Stimulated activated memory B cell treated with anti-CD40 and anti-IgM and Interleukin-4, amounts not matched to agents 10 μg/mL and 1 μg/mL and 100 μg/mL, for 72 hours (primary cell): ENCODE measurements around the gene TRPV3.

Experiments
- ATAC-seq: fragments of 150-1000 bp; cut with Tn5 transposase; 2 replicates; pipeline ENCODE4 v1.10.0; 2021
- H3K27ac Mint-ChIP-seq: one replicate; pipeline ENCODE4 v1.8.0; 2022; ENCODE audit warnings: mild to moderate bottlenecking, mixed read lengths
- H3K27me3 Mint-ChIP-seq: one replicate; pipeline ENCODE4 v1.8.0; 2022; ENCODE audit warnings: mixed read lengths
- H3K36me3 Mint-ChIP-seq: one replicate; pipeline ENCODE4 v1.8.0; 2022; ENCODE audit warnings: mixed read lengths
- H3K4me1 Mint-ChIP-seq: one replicate; pipeline ENCODE4 v1.8.0; 2022; ENCODE audit warnings: mixed read lengths
- H3K4me3 Mint-ChIP-seq: one replicate; pipeline ENCODE4 v1.8.0; 2022; ENCODE audit warnings: mild to moderate bottlenecking, moderate library complexity, mixed read lengths
- H3K9me3 Mint-ChIP-seq: one replicate; pipeline ENCODE4 v1.8.0; 2022; ENCODE audit warnings: mixed read lengths

The TRPV3 gene

DNA sequence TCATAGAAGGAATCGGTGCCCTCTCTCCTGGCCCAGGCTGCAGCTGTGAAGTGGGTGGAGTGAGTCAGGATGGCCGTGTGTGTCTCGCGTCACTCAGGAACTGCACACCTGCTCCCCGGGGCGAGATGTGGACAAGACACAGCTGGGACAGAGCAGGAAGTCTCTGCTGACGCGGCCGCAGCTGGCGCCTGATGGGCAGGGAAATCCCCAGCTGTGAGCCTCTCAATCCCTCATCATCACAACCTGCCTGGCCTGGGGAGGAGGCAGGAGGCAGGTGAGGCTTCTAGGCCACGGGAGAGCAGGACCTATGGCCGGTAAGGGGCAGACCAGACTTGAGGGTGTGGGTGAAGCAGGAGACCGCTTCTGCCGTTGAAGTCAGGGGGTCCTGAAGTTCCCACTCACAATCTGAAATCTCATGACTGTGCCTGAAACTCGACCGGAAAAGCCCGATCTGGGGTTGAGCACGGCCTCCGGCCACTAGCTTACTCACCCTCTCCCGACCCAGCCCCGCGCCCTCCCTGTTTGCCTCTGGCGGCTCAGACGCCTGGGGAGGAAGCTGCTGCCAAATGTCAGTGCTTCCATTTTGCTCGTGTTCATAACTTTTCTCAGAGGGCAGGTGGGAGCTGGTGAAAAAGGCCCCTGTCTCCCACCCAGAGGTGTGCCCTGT, 1.1 kb upstream of the TRPV3 start:
- peak; percentile 89 for ATAC-seq
- peak overlapping the region; percentile 94 for H3K4me3 Mint-ChIP-seq
- peaks cover 15% of the 10 kb centered on the region for H3K36me3 Mint-ChIP-seq
- H3K27me3 Mint-ChIP-seq = no peaks in the 10 kb centered on the region
- peak overlapping the region; percentile 90 for H3K27ac Mint-ChIP-seq
- H3K4me1 Mint-ChIP-seq = peaks cover 69% of the 10 kb centered on the region
- no peaks in the 10 kb centered on the region for H3K9me3 Mint-ChIP-seq

DNA sequence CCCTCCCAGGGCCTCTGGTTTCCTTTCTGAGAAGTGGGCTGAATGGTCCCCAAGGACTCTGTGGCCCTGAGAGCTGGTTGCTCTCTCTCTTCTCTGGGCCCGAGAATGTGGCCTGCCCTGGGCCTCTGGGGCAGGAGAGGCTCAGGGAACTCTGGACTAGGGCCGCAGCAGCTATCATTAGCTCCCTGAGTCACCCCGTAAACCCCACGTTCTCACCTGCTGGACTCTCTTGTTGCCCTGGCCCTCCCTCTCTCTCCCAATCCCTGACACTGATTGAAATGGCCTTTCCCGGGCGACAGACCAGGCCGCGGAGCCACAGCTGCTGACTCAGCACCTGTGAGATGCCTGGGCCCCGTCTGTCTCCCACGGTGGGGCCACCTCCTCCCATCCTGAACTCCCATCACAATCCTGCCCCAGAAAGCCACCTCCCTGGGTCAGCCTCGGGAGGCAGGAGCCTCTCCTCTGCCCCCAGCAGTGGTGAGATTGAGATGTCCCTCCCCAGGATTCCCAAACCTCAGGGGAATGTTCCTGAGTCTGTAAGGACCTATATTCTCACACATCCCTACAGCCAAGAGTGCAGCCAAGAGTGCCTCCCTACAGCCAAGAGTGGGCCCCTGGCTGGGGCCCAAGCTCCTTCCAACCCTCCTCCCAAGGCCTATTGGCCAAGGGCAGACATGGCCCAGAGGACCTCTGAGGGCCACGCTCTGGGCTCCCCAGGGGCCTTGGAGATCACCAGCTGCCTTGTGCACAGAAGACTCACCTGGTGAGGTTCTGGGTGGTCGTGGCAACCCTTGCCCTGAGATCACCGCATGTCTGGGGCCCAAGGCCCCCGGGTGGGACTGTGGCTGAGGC, 470 bp downstream of the TRPV3 start:
- Mint-ChIP-seq H3K9me3 (no peaks in the 10 kb centered on the region), H3K4me1 (peaks cover 65% of the 10 kb centered on the region), H3K27ac (peak overlapping the region; percentile 90), H3K4me3 (peak overlapping the region; percentile 94), H3K27me3 (no peaks in the 10 kb centered on the region), H3K36me3 (peaks cover 31% of the 10 kb centered on the region)
- peak; percentile 47 for ATAC-seq

- no peaks in the 10 kb centered on the region for H3K27me3 Mint-ChIP-seq
- peaks cover 34% of the 10 kb centered on the region for H3K36me3 Mint-ChIP-seq
- no peaks in the 10 kb centered on the region for H3K9me3 Mint-ChIP-seq
- H3K4me1 Mint-ChIP-seq = peaks cover 60% of the 10 kb centered on the region
- H3K27ac Mint-ChIP-seq = peak overlapping the region; percentile 90
- H3K4me3 Mint-ChIP-seq = peak overlapping the region; percentile 94
- ATAC-seq = no peak
Observed at GRCh38 chr17:3556239-3556915, 1.2 kb downstream of the TRPV3 start.

DNA sequence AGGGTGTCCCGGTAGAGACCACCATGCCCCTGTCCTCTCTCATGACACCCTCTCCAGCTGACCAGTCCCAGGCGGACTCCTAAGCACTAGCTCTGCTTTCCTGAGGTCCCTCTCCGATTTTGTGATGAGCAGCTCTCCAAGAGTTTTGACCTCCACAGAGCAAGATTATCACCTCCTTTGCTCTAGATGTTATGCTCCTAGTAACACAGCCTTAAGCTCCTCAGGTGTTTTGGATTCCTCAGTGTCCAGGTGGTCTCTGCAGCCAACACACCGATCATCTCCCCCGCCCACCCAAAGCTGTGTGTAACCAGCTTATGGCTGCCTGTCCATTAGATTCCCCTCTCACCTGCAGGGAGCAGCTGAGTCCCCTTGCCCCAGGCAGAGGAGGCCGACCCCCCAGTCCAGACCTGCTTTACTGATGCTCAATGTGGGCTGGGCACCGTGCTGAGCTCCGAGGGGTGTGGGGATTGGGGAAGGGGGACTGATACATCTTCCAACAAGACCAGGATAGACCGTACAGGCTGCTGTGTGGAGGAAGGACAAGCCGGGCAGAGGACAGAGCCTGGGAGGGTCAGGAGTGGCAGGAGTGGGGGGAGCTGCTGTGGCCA, 2.3 kb downstream of the TRPV3 start:
- H3K9me3 Mint-ChIP-seq = no peaks in the 10 kb centered on the region
- H3K36me3 Mint-ChIP-seq = peaks cover 45% of the 10 kb centered on the region
- ATAC-seq = no peak
- peaks cover 64% of the 10 kb centered on the region for H3K4me1 Mint-ChIP-seq
- peak overlapping the region; percentile 90 for H3K27ac Mint-ChIP-seq
- no peaks in the 10 kb centered on the region for H3K27me3 Mint-ChIP-seq
- H3K4me3 Mint-ChIP-seq = no peak overlapping the region

- H3K27me3 Mint-ChIP-seq = no peaks in the 10 kb centered on the region
- no peak for ATAC-seq
- H3K4me1 Mint-ChIP-seq = peaks cover 60% of the 10 kb centered on the region
- H3K9me3 Mint-ChIP-seq = peaks cover 5% of the 10 kb centered on the region
- H3K4me3 Mint-ChIP-seq = no peak overlapping the region
- H3K27ac Mint-ChIP-seq = no peak overlapping the region
- peaks cover 53% of the 10 kb centered on the region for H3K36me3 Mint-ChIP-seq
Observed at GRCh38 chr17:3554440-3554839, 3.2 kb downstream of the TRPV3 start.

GRCh38 chr17:3553419-3554401, 3.9 kb downstream of the TRPV3 start:
- Mint-ChIP-seq H3K4me1 (peaks cover 53% of the 10 kb centered on the region), H3K9me3 (peaks cover 7% of the 10 kb centered on the region), H3K36me3 (peaks cover 58% of the 10 kb centered on the region), H3K27me3 (no peaks in the 10 kb centered on the region), H3K27ac (peak overlapping the region; percentile 12), H3K4me3 (no peak overlapping the region)
- no peak for ATAC-seq

DNA sequence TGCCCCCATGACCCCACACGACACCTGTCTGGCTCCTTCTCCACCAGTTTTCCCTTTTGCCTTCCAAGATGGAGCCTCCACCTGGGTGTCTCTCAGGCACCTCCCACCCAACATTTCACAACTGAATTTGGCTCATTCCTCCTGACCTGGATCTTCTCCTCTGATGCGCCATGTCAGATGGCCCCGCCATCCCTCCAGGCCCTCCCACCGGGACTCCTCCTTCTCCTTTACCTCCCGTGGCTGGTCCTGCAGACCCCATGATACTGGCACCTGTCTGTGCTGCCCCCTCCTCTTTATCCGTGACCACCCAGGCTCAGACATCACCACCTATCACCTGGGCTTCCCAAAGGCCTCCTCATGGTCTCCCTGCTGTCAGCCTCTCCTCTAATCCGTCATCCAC, 4.7 kb downstream of the TRPV3 start:
- Mint-ChIP-seq H3K27me3 (no peaks in the 10 kb centered on the region), H3K9me3 (peaks cover 7% of the 10 kb centered on the region), H3K4me3 (no peak overlapping the region), H3K27ac (peak overlapping the region; percentile 12), H3K4me1 (peaks cover 45% of the 10 kb centered on the region), H3K36me3 (peaks cover 58% of the 10 kb centered on the region)
- ATAC-seq = no peak

DNA sequence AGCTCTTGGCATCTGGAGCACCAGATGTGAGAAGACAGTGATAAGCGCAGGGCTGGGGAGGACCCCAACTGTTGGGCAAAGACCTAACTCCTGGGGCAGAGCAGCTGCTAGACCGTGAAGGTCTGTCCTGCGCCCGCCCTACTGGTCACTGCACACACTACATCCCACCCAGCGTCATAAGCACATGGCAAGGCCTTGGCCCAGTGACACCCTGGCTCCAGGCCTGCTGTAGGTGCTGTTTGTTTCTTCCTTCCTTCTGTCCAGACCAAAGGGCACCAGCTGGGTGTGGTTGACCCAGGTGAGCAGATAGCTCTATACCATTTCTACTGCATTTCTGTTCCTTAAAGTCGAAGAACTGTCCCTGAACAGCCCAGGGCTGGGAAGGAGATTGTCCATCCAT, 6.4 kb downstream of the TRPV3 start:
- Mint-ChIP-seq H3K9me3 (peaks cover 7% of the 10 kb centered on the region), H3K36me3 (peaks cover 64% of the 10 kb centered on the region), H3K27ac (no peak overlapping the region), H3K4me1 (peaks cover 27% of the 10 kb centered on the region), H3K27me3 (no peaks in the 10 kb centered on the region), H3K4me3 (no peak overlapping the region)
- no peak for ATAC-seq

DNA sequence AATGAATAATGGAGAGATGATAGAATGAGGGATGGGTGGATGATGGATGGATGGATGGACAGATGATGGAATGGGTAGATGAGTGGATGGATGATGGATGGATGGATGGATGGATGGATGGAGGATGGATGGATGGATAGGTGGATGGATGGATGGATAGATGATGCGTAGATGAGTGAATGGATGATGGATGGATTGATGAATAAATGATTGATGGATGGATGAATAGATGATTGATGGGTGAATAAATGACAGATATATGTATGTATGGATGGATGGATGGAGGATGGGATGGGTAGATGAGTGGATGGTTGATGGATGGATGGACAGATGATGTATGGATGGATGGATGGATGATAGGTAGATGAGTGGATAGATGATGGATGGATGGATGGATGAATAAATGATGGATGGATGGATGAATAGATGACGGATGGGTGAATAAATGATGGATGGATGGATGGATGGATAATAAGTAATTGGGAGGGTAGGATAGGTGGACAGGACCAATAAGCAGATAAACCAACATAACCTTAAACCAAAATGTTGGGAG, 7.9 kb downstream of the TRPV3 start:
- peaks cover 67% of the 10 kb centered on the region for H3K36me3 Mint-ChIP-seq
- H3K27me3 Mint-ChIP-seq = no peaks in the 10 kb centered on the region
- H3K4me1 Mint-ChIP-seq = peaks cover 15% of the 10 kb centered on the region
- H3K27ac Mint-ChIP-seq = no peak overlapping the region
- no peak overlapping the region for H3K4me3 Mint-ChIP-seq
- no peak for ATAC-seq
- H3K9me3 Mint-ChIP-seq = peaks cover 7% of the 10 kb centered on the region

GRCh38 chr17:3547628-3548027, 10.0 kb downstream of the TRPV3 start:
- Mint-ChIP-seq H3K36me3 (peaks cover 74% of the 10 kb centered on the region), H3K27ac (no peak overlapping the region), H3K9me3 (peaks cover 7% of the 10 kb centered on the region), H3K27me3 (no peaks in the 10 kb centered on the region), H3K4me1 (peaks cover 4% of the 10 kb centered on the region), H3K4me3 (no peak overlapping the region)
- no peak for ATAC-seq

GRCh38 chr17:3546997-3547396, 10.6 kb downstream of the TRPV3 start:
- Mint-ChIP-seq H3K36me3 (peaks cover 75% of the 10 kb centered on the region), H3K4me1 (peaks cover 4% of the 10 kb centered on the region), H3K9me3 (peaks cover 7% of the 10 kb centered on the region)

DNA sequence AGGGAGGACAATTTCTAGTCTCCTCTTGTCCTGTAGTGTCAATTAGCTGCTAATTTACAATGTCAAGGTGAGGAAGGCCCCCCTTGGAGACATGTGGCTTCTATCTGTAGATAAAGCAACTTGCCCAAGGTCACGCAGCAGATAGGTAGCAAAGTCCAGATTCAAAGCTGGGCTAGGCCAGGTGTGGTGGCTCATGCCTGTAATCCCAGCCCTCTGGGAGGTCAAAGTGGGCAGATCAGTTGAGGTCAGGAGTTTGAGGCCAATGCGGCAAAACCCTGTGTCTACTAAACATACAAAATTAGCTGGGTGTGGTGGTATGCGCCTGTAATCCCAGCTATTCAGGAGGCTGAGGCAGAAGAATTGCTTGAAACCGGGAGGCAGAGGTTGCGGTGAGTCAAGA, 11.1 kb downstream of the TRPV3 start:
- H3K9me3 Mint-ChIP-seq = peaks cover 7% of the 10 kb centered on the region
- no peak for ATAC-seq
- H3K4me3 Mint-ChIP-seq = no peak overlapping the region
- no peaks in the 10 kb centered on the region for H3K27me3 Mint-ChIP-seq
- peaks cover 4% of the 10 kb centered on the region for H3K4me1 Mint-ChIP-seq
- no peak overlapping the region for H3K27ac Mint-ChIP-seq
- peaks cover 79% of the 10 kb centered on the region for H3K36me3 Mint-ChIP-seq

More at GRCh38 chr17:3546997-3547396, 10.6 kb downstream of the TRPV3 start:
- no peak for ATAC-seq
- H3K27ac Mint-ChIP-seq = no peak overlapping the region
- H3K4me3 Mint-ChIP-seq = no peak overlapping the region
- no peaks in the 10 kb centered on the region for H3K27me3 Mint-ChIP-seq

DNA sequence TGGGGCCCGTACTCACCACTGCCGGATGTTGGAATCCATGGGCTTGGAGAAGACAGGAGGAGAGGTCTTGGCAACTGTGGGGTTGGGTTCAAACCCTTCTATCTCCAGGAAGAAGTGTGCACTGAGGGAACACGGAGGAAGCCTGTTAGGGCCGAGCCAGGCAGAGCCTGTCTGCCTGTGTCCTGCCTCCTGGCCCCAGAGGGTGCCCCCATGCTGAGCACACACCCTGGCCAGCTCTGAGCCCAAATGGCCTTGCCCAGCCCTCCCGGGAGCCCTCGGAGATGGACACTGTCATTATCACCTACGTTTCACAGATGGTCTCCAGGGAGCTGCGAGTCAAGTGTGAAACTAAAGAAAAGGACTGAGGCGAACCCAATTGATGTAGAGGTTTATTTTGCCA, 12.5 kb downstream of the TRPV3 start:
- H3K9me3 Mint-ChIP-seq = peaks cover 7% of the 10 kb centered on the region
- H3K36me3 Mint-ChIP-seq = peaks cover 79% of the 10 kb centered on the region
- H3K4me1 Mint-ChIP-seq = peaks cover 4% of the 10 kb centered on the region
- H3K27ac Mint-ChIP-seq = no peak overlapping the region
- no peak overlapping the region for H3K4me3 Mint-ChIP-seq
- ATAC-seq = no peak
- H3K27me3 Mint-ChIP-seq = no peaks in the 10 kb centered on the region

GRCh38 chr17:3544365-3544764, 13.2 kb downstream of the TRPV3 start:
- Mint-ChIP-seq H3K27me3 (no peaks in the 10 kb centered on the region), H3K36me3 (peaks cover 75% of the 10 kb centered on the region), H3K27ac (no peak overlapping the region), H3K4me3 (no peak overlapping the region), H3K9me3 (peaks cover 1% of the 10 kb centered on the region), H3K4me1 (peaks cover 8% of the 10 kb centered on the region)
- no peak for ATAC-seq
